Measurements from ENCODE around the gene PARP12. TPM values are rescaled to one million over a fixed set of nuclear protein-coding genes. Genes with fewer than 3 reads are reported as not detected.
"Not testable (repeated sequence)": the region's sequence is repeated elsewhere in the genome, so short reads cannot be mapped to it uniquely, and the experiment has no call there.

Gene PARP12
- total RNA-seq (10 to 100 TPM in 3 of 4 donors, 1 to 10 TPM in 1; 9.9 to 21.6 (median 11.3) TPM), polyA plus RNA-seq (9.4 TPM)
- long read RNA-seq, donor 1, transcript PARP12-201 (12 exons, 3,796 nt), result major isoform, 8 of 15 reads
- long read RNA-seq, donor 1, partial matches to known transcripts, result 2 of 15 reads
- long read RNA-seq, donor 1, other reads (novel, unspliced or antisense), result 4 of 15 reads
- long read RNA-seq, donor 2, partial matches to known transcripts, result 0 of 8 reads
- long read RNA-seq, donor 2, other reads (novel, unspliced or antisense), result 6 of 8 reads
- long read RNA-seq, donor 3, transcript PARP12-201 (12 exons, 3,796 nt), result major isoform, 7 of 24 reads
- long read RNA-seq, donor 3, partial matches to known transcripts, result 1 of 24 reads
- long read RNA-seq, donor 3, other reads (novel, unspliced or antisense), result 13 of 24 reads
- long read RNA-seq, donor 4, partial matches to known transcripts, result 0 of 6 reads
- long read RNA-seq, donor 4, other reads (novel, unspliced or antisense), result 3 of 6 reads

GRCh38 chr7:140062528-140063299 is at the start of gene PARP12:
TSS of gene PARP12 (minus strand) at chr7:140062951. CDS start at chr7:140062847, 104 bp downstream.
- Histone ChIP-seq H3K9me3 (ENCODE audit: control insufficient read depth, low read length) (no peaks in the 10 kb centered on the region), H3K4me3 (ENCODE audit: low read length) (peak within 1 kb of the TSS; percentile 77), H3K27me3 (ENCODE audit: control insufficient read depth, insufficient read depth) (no peaks in the 10 kb centered on the region), H3K4me1 (ENCODE audit: control insufficient read depth, insufficient read depth, low read length) (peaks cover 23% of the 10 kb centered on the region), H3K27ac (ENCODE audit: low read length) (peak within 1 kb of the TSS; percentile 82)
- intact Hi-C loops (cut with DNase I), result no loop called here
- WGBS, result under 1% methylated on average over 106 of the region's 106 CpGs
- peak; percentile 92 to 97 (median 96) for DNase-seq
- peak; percentile 84 to 90 for ATAC-seq

GRCh38 chr7:140108777-140109176 is 46.0 kb upstream of the PARP12 start:
- DNase-seq; H3K27me3 ChIP-seq (ENCODE audit: control insufficient read depth, insufficient read depth); H3K9me3 ChIP-seq (ENCODE audit: control insufficient read depth, low read length); H3K4me3 ChIP-seq (ENCODE audit: low read length); intact Hi-C loops (cut with DNase I); H3K27ac ChIP-seq (ENCODE audit: low read length); ATAC-seq; H3K4me1 ChIP-seq (ENCODE audit: control insufficient read depth, insufficient read depth, low read length): not testable (repeated sequence)
- 97% methylated on average over 8 of the region's 8 CpGs for WGBS

GRCh38 chr7:140096459-140096858 is 33.7 kb upstream of the PARP12 start:
- no peak for ATAC-seq
- Histone ChIP-seq H3K4me1 (ENCODE audit: control insufficient read depth, insufficient read depth, low read length) (no peaks in the 10 kb centered on the region), H3K4me3 (ENCODE audit: low read length) (no peak overlapping the region), H3K27me3 (ENCODE audit: control insufficient read depth, insufficient read depth) (no peaks in the 10 kb centered on the region), H3K27ac (ENCODE audit: low read length) (no peak overlapping the region), H3K9me3 (ENCODE audit: control insufficient read depth, low read length) (no peaks in the 10 kb centered on the region)
- intact Hi-C loops (cut with DNase I), result no loop called here
- no peak for DNase-seq
- WGBS, result 87% methylated on average over 4 of the region's 4 CpGs

GRCh38 chr7:140093375-140093774 is 30.6 kb upstream of the PARP12 start:
- WGBS, result 87% methylated on average over 1 of the region's 1 CpG
- H3K9me3 ChIP-seq (ENCODE audit: control insufficient read depth, low read length), result no peaks in the 10 kb centered on the region
- intact Hi-C loops (cut with DNase I), result no loop called here
- no peaks in the 10 kb centered on the region for H3K27me3 ChIP-seq (ENCODE audit: control insufficient read depth, insufficient read depth)
- H3K4me1 ChIP-seq (ENCODE audit: control insufficient read depth, insufficient read depth, low read length), result no peaks in the 10 kb centered on the region
- ATAC-seq, result no peak
- no peak overlapping the region for H3K27ac ChIP-seq (ENCODE audit: low read length)
- H3K4me3 ChIP-seq (ENCODE audit: low read length), result no peak overlapping the region
- no peak for DNase-seq

- no peak for ATAC-seq
- DNase-seq, result no peak
- Histone ChIP-seq H3K27me3 (ENCODE audit: control insufficient read depth, insufficient read depth) (no peaks in the 10 kb centered on the region), H3K9me3 (ENCODE audit: control insufficient read depth, low read length) (no peaks in the 10 kb centered on the region), H3K27ac (ENCODE audit: low read length) (no peak overlapping the region), H3K4me1 (ENCODE audit: control insufficient read depth, insufficient read depth, low read length) (no peaks in the 10 kb centered on the region), H3K4me3 (ENCODE audit: low read length) (no peak overlapping the region)
- intact Hi-C loops (cut with DNase I), result no loop called here
- WGBS, result 76% methylated on average over 2 of the region's 2 CpGs
Observed at GRCh38 chr7:140085447-140085846, 22.7 kb upstream of the PARP12 start.

- DNase-seq, result no peak
- no peak overlapping the region for H3K27ac ChIP-seq (ENCODE audit: low read length)
- H3K27me3 ChIP-seq (ENCODE audit: control insufficient read depth, insufficient read depth), result no peaks in the 10 kb centered on the region
- 58% methylated on average over 8 of the region's 8 CpGs for WGBS
- intact Hi-C loops (cut with DNase I), result no loop called here
- H3K4me3 ChIP-seq (ENCODE audit: low read length), result no peak overlapping the region
- H3K4me1 ChIP-seq (ENCODE audit: control insufficient read depth, insufficient read depth, low read length), result no peaks in the 10 kb centered on the region
- no peaks in the 10 kb centered on the region for H3K9me3 ChIP-seq (ENCODE audit: control insufficient read depth, low read length)
- peak in 1 of 2 donors; percentile 56 for ATAC-seq
Observed at GRCh38 chr7:140084972-140085371, 22.2 kb upstream of the PARP12 start.

- Histone ChIP-seq H3K4me3 (ENCODE audit: low read length) (no peak overlapping the region), H3K9me3 (ENCODE audit: control insufficient read depth, low read length) (no peaks in the 10 kb centered on the region), H3K27ac (ENCODE audit: low read length) (no peak overlapping the region), H3K4me1 (ENCODE audit: control insufficient read depth, insufficient read depth, low read length) (no peaks in the 10 kb centered on the region), H3K27me3 (ENCODE audit: control insufficient read depth, insufficient read depth) (no peaks in the 10 kb centered on the region)
- WGBS, result 82% methylated on average over 4 of the region's 4 CpGs
- no peak for ATAC-seq
- intact Hi-C loops (cut with DNase I), result no loop called here
- no peak for DNase-seq
Observed at GRCh38 chr7:140084142-140084655, 21.4 kb upstream of the PARP12 start.

- 73% methylated on average over 7 of the region's 7 CpGs for WGBS
- ATAC-seq, result no peak
- H3K4me1 ChIP-seq (ENCODE audit: control insufficient read depth, insufficient read depth, low read length), result no peaks in the 10 kb centered on the region
- H3K27ac ChIP-seq (ENCODE audit: low read length), result no peak overlapping the region
- H3K9me3 ChIP-seq (ENCODE audit: control insufficient read depth, low read length), result no peaks in the 10 kb centered on the region
- intact Hi-C loops (cut with DNase I), result no loop called here
- no peaks in the 10 kb centered on the region for H3K27me3 ChIP-seq (ENCODE audit: control insufficient read depth, insufficient read depth)
- peak in 1 of 3 donors; percentile 39 for DNase-seq
- H3K4me3 ChIP-seq (ENCODE audit: low read length), result no peak overlapping the region
Observed at GRCh38 chr7:140082770-140083169, 20.0 kb upstream of the PARP12 start.

GRCh38 chr7:140081774-140082425 is 19.1 kb upstream of the PARP12 start:
- H3K9me3 ChIP-seq (ENCODE audit: control insufficient read depth, low read length), result no peaks in the 10 kb centered on the region
- no peak for DNase-seq
- intact Hi-C loops (cut with DNase I), result no loop called here
- no peak overlapping the region for H3K4me3 ChIP-seq (ENCODE audit: low read length)
- no peak overlapping the region for H3K27ac ChIP-seq (ENCODE audit: low read length)
- no peak for ATAC-seq
- H3K27me3 ChIP-seq (ENCODE audit: control insufficient read depth, insufficient read depth), result no peaks in the 10 kb centered on the region
- 92% methylated on average over 11 of the region's 11 CpGs for WGBS
- H3K4me1 ChIP-seq (ENCODE audit: control insufficient read depth, insufficient read depth, low read length), result no peaks in the 10 kb centered on the region

GRCh38 chr7:140080919-140081318 is 18.2 kb upstream of the PARP12 start:
- no peaks in the 10 kb centered on the region for H3K9me3 ChIP-seq (ENCODE audit: control insufficient read depth, low read length)
- no peaks in the 10 kb centered on the region for H3K27me3 ChIP-seq (ENCODE audit: control insufficient read depth, insufficient read depth)
- intact Hi-C loops (cut with DNase I), result no loop called here
- H3K4me1 ChIP-seq (ENCODE audit: control insufficient read depth, insufficient read depth, low read length), result no peaks in the 10 kb centered on the region
- no peak for ATAC-seq
- DNase-seq, result no peak
- H3K27ac ChIP-seq (ENCODE audit: low read length), result no peak overlapping the region
- H3K4me3 ChIP-seq (ENCODE audit: low read length), result no peak overlapping the region
- WGBS, result 49% methylated on average over 7 of the region's 7 CpGs

Measured in right cardiac atrium (tissue), 5 donors.